Upper lobe of left lung (tissue), 6 donors: ENCODE measurements around the gene CYP19A1. TPM values are rescaled to one million over a fixed set of nuclear protein-coding genes. Genes with fewer than 3 reads are reported as not detected.

Source experiments
- ATAC-seq, 2 donors: fragments of 200-7000 bp; cut with Tn5 transposase; one replicate each; pipeline ENCODE4 v1.9.1; 2022; ENCODE audit warnings: mild to moderate bottlenecking in 2 of 2, moderate library complexity in 2 of 2; ENCODE audit not compliant: low FRiP score in 2 of 2
- DNase-seq, 2 donors: peaks; one replicate each; pipeline ENCODE4 v3.0.0-alpha.2; 2019 to 2020
- H3K27ac ChIP-seq, 4 donors: fragments of 200-600 bp; sonication (generic); one replicate each; pipeline ENCODE4 v1.5.1; 2016 to 2019
- H3K27me3 ChIP-seq, 4 donors: fragments of 200-600 bp; sonication (generic); one replicate each; pipeline ENCODE4 v1.5.1; 2017 to 2019
- H3K36me3 ChIP-seq, 4 donors: fragments of 200-600 bp; sonication (generic); one replicate each; pipeline ENCODE4 v1.5.1; 2016 to 2019
- H3K4me1 ChIP-seq, 4 donors: fragments of 200-600 bp; sonication (generic); one replicate each; pipeline ENCODE4 v1.5.1; 2018 to 2019
- H3K4me3 ChIP-seq, 4 donors: fragments of 200-600 bp; sonication (generic); one replicate each; pipeline ENCODE4 v1.5.1; 2017 to 2019; ENCODE audit warnings: mild to moderate bottlenecking in 2 of 4, moderate library complexity in 1 of 4
- H3K9me3 ChIP-seq, 4 donors: fragments of 200-600 bp; sonication (generic); one replicate each; pipeline ENCODE4 v1.5.1; 2018 to 2019
- EP300 ChIP-seq, 4 donors: sonication (generic); formaldehyde crosslinking; IDR thresholded peaks; one replicate each; pipeline ENCODE4 v1.5.1; 2017; ENCODE audit warnings: antibody characterized with exemption in 4 of 4, control low read depth in 2 of 4
- POLR2A ChIP-seq, 4 donors: fragments of 450-650 bp; IDR thresholded peaks; one replicate each; pipeline ENCODE4 v1.5.1; 2016 to 2017; ENCODE audit warnings: antibody characterized with exemption in 4 of 4, mild to moderate bottlenecking in 2 of 4
- POLR2AphosphoS5 ChIP-seq, 2 donors: sonication (generic); formaldehyde crosslinking; IDR thresholded peaks; one replicate each; pipeline ENCODE4 v1.5.1; 2017; ENCODE audit warnings: antibody characterized with exemption in 2 of 2
- WGBS, 2 donors: methylation state at CpG; one replicate each; pipeline ENCODE4 v1.1.5; 2017 to 2018; 5-methylcytosine and 5-hydroxymethylcytosine counted together
- total RNA-seq, 6 donors: library from RNA; depleted of rRNA in 4 of 6; stranded (reverse); fragments of >200 nt in 4 of 6; gene quantifications; one replicate each; pipeline versions ENCODE4 v1.1.0 to v1.2.1, GENCODE V29; 2016 to 2021
- TF ChIP-seq, protein P1 (sequence below), 6 experiments: fragments of 450-650 bp in 4 of 6; fragments of 200-600 bp in 2 of 6; sonication (generic) in 2 of 6; IDR thresholded peaks; one replicate each; pipeline ENCODE4 v1.5.1; 2016 to 2019; ENCODE audit warnings: antibody characterized with exemption in 6 of 6
- donor health status: DM: no; HTN: no; CAD: no; lungs with moderate emphysema.
- donor health status: DM: no; HTN: yes; CAD: no; lungs with severe emphysema.

Gene CYP19A1
- total RNA-seq, 6 donors from 2014 or later: 0.52 to 8.4 (median 1.0) TPM; not detected in 2

DNA sequence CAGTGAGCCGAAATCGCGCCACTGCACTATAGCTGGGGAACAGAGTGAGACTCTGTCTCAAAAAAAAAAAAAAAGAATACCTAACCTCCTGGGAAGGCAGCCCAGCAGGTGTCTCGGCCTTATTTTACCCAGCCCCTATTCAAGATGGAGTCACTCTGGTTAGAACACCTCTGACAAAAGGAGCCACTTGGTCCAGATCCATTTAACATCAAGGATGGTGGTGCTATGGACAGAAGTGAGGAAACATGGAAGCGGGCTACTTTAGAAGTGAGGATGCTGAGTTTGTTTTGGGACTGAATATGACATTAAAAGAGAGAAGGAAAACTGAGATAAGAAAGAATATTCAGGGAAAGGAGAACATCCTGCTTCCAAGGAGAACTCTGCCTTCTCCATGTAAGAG is 17.8 kb upstream of the CYP19A1 start:
- Histone ChIP-seq H3K4me3 (no peak overlapping the region), H3K36me3 (no peaks in the 10 kb centered on the region), H3K4me1 (peaks cover 0 to 8% (median 0%) of the 10 kb centered on the region in 4 donors), H3K27ac (no peak overlapping the region), H3K27me3 (no peaks in the 10 kb centered on the region), H3K9me3 (no peaks in the 10 kb centered on the region)
- no peak for TF ChIP-seq POLR2AphosphoS5 (IDR thresholded peaks at IDR 0.05)
- DNase-seq: no peak
- WGBS, 2 donors: 95 to 96% methylated on average over 5 of the region's 5 CpGs
- no peak for ATAC-seq

DNA sequence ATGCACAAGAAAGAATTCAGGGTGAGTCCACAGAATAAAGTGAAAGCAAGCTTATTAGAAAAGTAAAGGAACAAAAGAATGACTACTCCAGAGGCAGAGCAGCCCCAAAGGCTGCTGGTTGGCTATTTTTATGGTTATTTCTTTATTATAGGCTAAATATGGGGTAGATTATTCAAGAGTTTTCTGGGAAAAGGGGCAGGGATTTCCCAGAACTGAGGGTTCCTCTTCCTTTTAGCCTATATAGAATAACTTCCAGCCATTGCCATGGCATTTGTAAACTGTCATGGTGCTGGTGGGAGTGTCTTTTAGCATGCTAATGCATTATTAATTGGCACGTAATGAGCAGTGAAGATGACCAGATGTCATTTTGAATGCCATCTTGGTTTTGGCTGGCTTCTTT is 16.7 kb upstream of the CYP19A1 start:
- 88 to 92% methylated on average over 1 of the region's 1 CpG for WGBS, 2 donors
- TF ChIP-seq, protein P1, sequence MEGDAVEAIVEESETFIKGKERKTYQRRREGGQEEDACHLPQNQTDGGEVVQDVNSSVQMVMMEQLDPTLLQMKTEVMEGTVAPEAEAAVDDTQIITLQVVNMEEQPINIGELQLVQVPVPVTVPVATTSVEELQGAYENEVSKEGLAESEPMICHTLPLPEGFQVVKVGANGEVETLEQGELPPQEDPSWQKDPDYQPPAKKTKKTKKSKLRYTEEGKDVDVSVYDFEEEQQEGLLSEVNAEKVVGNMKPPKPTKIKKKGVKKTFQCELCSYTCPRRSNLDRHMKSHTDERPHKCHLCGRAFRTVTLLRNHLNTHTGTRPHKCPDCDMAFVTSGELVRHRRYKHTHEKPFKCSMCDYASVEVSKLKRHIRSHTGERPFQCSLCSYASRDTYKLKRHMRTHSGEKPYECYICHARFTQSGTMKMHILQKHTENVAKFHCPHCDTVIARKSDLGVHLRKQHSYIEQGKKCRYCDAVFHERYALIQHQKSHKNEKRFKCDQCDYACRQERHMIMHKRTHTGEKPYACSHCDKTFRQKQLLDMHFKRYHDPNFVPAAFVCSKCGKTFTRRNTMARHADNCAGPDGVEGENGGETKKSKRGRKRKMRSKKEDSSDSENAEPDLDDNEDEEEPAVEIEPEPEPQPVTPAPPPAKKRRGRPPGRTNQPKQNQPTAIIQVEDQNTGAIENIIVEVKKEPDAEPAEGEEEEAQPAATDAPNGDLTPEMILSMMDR (IDR thresholded peaks at IDR 0.05): no peak
- TF ChIP-seq EP300 (IDR thresholded peaks at IDR 0.05): no peak
- TF ChIP-seq POLR2A (IDR thresholded peaks at IDR 0.05): no peak
- TF ChIP-seq POLR2AphosphoS5 (IDR thresholded peaks at IDR 0.05): no peak
- Histone ChIP-seq H3K27ac (no peak overlapping the region), H3K27me3 (no peaks in the 10 kb centered on the region), H3K36me3 (no peaks in the 10 kb centered on the region), H3K4me3 (no peak overlapping the region), H3K9me3 (no peaks in the 10 kb centered on the region), H3K4me1 (peaks cover 0 to 8% (median 0%) of the 10 kb centered on the region in 4 donors)
- DNase-seq: no peak
- no peak for ATAC-seq

DNA sequence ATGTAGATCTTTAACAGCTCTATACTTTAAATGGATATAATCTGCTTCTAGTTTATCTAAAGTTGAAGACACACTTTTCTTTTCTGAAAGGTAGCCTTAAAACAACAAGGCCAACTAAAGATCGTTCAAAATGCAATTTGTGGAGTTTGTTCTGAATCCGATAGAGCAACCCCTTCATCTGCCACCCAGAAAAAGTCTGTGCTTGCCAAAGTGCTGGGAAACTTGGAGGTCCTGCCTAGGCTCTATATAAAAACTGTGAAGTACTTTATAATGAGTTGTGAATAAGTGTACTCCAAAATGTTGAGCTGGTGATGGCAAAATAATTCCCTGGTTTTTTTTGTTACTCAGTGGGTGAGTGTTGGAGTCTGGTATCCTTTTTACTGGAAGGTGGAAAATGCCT is 15.6 kb upstream of the CYP19A1 start:
- DNase-seq: no peak

DNA sequence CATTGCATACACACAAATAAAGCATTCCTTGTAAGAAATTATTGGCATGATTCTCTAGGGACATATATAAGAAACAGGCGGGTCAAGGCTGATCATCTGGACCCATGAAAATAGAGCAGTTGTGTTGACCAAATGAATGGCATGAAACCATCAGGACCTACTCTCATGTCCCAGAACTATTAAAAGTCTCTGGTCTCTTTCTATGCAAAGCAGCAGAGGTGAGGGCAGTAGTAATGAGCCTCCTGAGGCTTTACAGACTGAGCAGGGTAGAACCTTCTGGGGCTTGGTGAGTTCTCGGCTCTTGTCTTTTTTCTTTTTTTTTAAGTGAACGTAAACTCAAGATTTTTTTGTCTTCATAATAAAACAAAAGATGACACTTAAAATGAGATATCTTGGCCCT is 12.3 kb upstream of the CYP19A1 start:
- TF ChIP-seq POLR2A (IDR thresholded peaks at IDR 0.05): no peak
- TF ChIP-seq, protein P1 (IDR thresholded peaks at IDR 0.05): no peak
- no peak for TF ChIP-seq EP300 (IDR thresholded peaks at IDR 0.05)
- no peak for TF ChIP-seq POLR2AphosphoS5 (IDR thresholded peaks at IDR 0.05)
- no peak overlapping the region for H3K27ac ChIP-seq

More for the DNA sequence above, 15.6 kb upstream of the CYP19A1 start:
- Histone ChIP-seq H3K4me3 (no peak overlapping the region), H3K27me3 (no peaks in the 10 kb centered on the region), H3K4me1 (peaks cover 0 to 10% (median 4%) of the 10 kb centered on the region in 4 donors), H3K27ac (no peak overlapping the region), H3K36me3 (no peaks in the 10 kb centered on the region), H3K9me3 (no peaks in the 10 kb centered on the region)
- 62 to 73% methylated on average over 2 of the region's 2 CpGs for WGBS, 2 donors
- TF ChIP-seq EP300 (IDR thresholded peaks at IDR 0.05): no peak
- no peak for TF ChIP-seq POLR2A (IDR thresholded peaks at IDR 0.05)
- TF ChIP-seq, protein P1 (IDR thresholded peaks at IDR 0.05): no peak
- no peak for TF ChIP-seq POLR2AphosphoS5 (IDR thresholded peaks at IDR 0.05)
- ATAC-seq: no peak

DNA sequence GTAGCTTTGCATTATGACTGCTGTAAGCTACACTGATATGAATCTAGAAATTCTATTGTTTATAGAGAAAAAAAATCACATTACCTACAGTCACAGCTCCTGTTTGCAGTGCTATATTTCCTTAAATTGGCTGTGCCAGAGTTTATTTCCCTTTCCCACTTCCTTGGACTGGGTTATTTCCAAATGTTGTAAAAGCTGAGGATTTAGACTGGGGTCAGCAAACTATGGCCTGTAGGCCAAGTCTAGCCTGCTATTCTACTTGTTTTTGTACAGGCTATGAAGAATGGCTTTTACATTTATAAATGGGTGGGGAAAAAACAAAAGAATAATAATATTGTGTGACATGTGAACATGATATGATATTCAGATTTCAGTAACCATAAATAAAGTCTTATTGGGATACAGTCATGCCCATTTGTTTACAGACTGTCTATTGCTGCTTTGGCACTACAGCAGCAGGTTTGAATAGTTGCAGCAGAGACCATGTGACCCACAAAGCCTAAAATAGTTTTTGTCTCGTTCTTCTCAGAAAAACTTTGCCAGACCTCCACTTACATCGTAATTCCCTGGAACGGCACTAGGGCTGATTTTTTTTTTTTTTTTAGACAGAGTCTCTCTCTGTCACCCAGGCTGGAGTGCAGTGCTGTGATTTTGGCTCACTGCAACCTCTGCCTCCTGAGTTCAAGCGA is 10.9 kb upstream of the CYP19A1 start:
- no peak for ATAC-seq
- no peak for TF ChIP-seq POLR2AphosphoS5 (IDR thresholded peaks at IDR 0.05)
- TF ChIP-seq, protein P1 (IDR thresholded peaks at IDR 0.05): no peak
- no peak for DNase-seq
- H3K36me3 ChIP-seq: no peaks in the 10 kb centered on the region
- no peak overlapping the region for H3K27ac ChIP-seq
- peaks cover 0 to 12% (median 3%) of the 10 kb centered on the region in 4 donors for H3K4me1 ChIP-seq
- H3K4me3 ChIP-seq: no peak overlapping the region
- H3K27me3 ChIP-seq: no peaks in the 10 kb centered on the region
- H3K9me3 ChIP-seq: no peaks in the 10 kb centered on the region
- 50 to 51% methylated on average over 4 of the region's 4 CpGs for WGBS, 2 donors

More for the DNA sequence above, 12.3 kb upstream of the CYP19A1 start:
- DNase-seq: no peak
- ATAC-seq: no peak
- Histone ChIP-seq H3K9me3 (no peaks in the 10 kb centered on the region), H3K4me3 (no peak overlapping the region), H3K27me3 (no peaks in the 10 kb centered on the region), H3K36me3 (no peaks in the 10 kb centered on the region), H3K4me1 (peaks cover 0 to 12% (median 5%) of the 10 kb centered on the region in 4 donors)
- WGBS, 2 donors: 94 to 97% methylated on average over 3 of the region's 3 CpGs
